GM23338 (cell line): ENCODE results near the gene MRPL52. TPM values are rescaled to one million over a fixed set of nuclear protein-coding genes. Genes with fewer than 3 reads are reported as not detected.

Experiments
- ATAC-seq: fragments of 200-7000 bp; cut with Tn5 transposase; 3 replicates; pipeline ENCODE4 v1.9.1; 2020
- DNase-seq: peaks from one replicate; pipeline ENCODE4 v3.0.0-alpha.2; 2015; ENCODE audit warnings: low spot score
- H2AFZ ChIP-seq: fragments of 200-600 bp; sonication (generic); 2 replicates; pipeline ENCODE4 v1.8.0; 2016; ENCODE audit warnings: antibody characterized with exemption, mild to moderate bottlenecking, moderate library complexity
- H3F3A ChIP-seq: fragments of 200-600 bp; sonication (generic); replicated peaks from 2 replicates; pipeline ENCODE4 v1.8.0; 2017; ENCODE audit warnings: antibody characterized with exemption, mixed run types, low read depth
- H3K27ac ChIP-seq: fragments of 200-600 bp; sonication (generic); 2 replicates; pipeline ENCODE4 v1.6.1; 2016; ENCODE audit warnings: low read depth
- H3K27me3 ChIP-seq: fragments of 200-600 bp; sonication (generic); 2 replicates; pipeline ENCODE4 v1.8.0; 2016; ENCODE audit warnings: mild to moderate bottlenecking, mixed run types, moderate library complexity; ENCODE audit not compliant: insufficient read depth
- H3K36me3 ChIP-seq: fragments of 200-600 bp; sonication (generic); 2 replicates; pipeline ENCODE4 v1.8.0; 2016; ENCODE audit warnings: mild to moderate bottlenecking; ENCODE audit not compliant: insufficient read depth
- H3K4me1 ChIP-seq: fragments of 200-600 bp; sonication (generic); 2 replicates; pipeline ENCODE4 v1.8.0; 2016; ENCODE audit warnings: mild to moderate bottlenecking, moderate library complexity; ENCODE audit not compliant: insufficient read depth
- H3K4me2 ChIP-seq: fragments of 200-600 bp; sonication (generic); 2 replicates; pipeline ENCODE4 v1.7.1; 2017; ENCODE audit warnings: mixed run types
- H3K4me3 ChIP-seq: fragments of 200-600 bp; sonication (generic); 2 replicates; pipeline ENCODE4 v1.6.1; 2016; ENCODE audit warnings: mixed run types
- H3K79me2 ChIP-seq: fragments of 200-600 bp; sonication (generic); replicated peaks from 2 replicates; pipeline ENCODE4 v1.8.0; 2017; ENCODE audit warnings: mild to moderate bottlenecking; ENCODE audit not compliant: insufficient read depth
- H3K9me2 ChIP-seq: fragments of 200-600 bp; sonication (generic); 2 replicates; pipeline ENCODE4 v1.8.0; 2017; ENCODE audit not compliant: insufficient read depth
- H4K20me1 ChIP-seq: fragments of 200-600 bp; sonication (generic); replicated peaks from 2 replicates; pipeline ENCODE4 v1.8.0; 2017; ENCODE audit warnings: mild to moderate bottlenecking; ENCODE audit not compliant: insufficient read depth
- H3K27ac Mint-ChIP-seq: 2 replicates; pipeline ENCODE4 v1.8.0; 2020; ENCODE audit warnings: inconsistent platforms, mild to moderate bottlenecking, moderate library complexity, mixed read lengths
- H3K27me3 Mint-ChIP-seq: 3 replicates; pipeline ENCODE4 v1.8.0; 2022; ENCODE audit warnings: low read depth, mild to moderate bottlenecking, moderate library complexity, mixed read lengths, inconsistent platforms; ENCODE audit not compliant: insufficient read depth, poor library complexity
- H3K36me3 Mint-ChIP-seq: 3 replicates; pipeline ENCODE4 v1.8.0; 2021; ENCODE audit warnings: low read depth, mild to moderate bottlenecking, inconsistent platforms, moderate library complexity, mixed read lengths
- H3K4me1 Mint-ChIP-seq: 3 replicates; pipeline ENCODE4 v1.8.0; 2020; ENCODE audit warnings: mild to moderate bottlenecking, inconsistent platforms, mixed read lengths
- H3K4me3 Mint-ChIP-seq: 3 replicates; pipeline ENCODE4 v1.8.0; 2021; ENCODE audit warnings: moderate library complexity, mild to moderate bottlenecking, inconsistent platforms, mixed read lengths
- H3K9me3 Mint-ChIP-seq: 3 replicates; pipeline ENCODE4 v1.8.0; 2020; ENCODE audit warnings: moderate library complexity, mild to moderate bottlenecking, inconsistent platforms, mixed read lengths
- CREB1 ChIP-seq: fragments of 250-450 bp; sonication (Bioruptor Pico); IDR thresholded peaks from 2 replicates; pipeline ENCODE4 v1.5.0; 2020; ENCODE audit warnings: low read depth, mild to moderate bottlenecking, moderate library complexity
- CTCF ChIP-seq, 2 experiments: fragments of 200-600 bp in 1 of 2; sonication (generic) in 1 of 2; conservative IDR thresholded peaks; 2 replicates each; pipeline versions ENCODE4 v1.5.1 to v1.6.1; 2016 to 2017; ENCODE audit warnings: antibody characterized with exemption in 2 of 2, low read depth in 2 of 2, mild to moderate bottlenecking in 2 of 2, moderate library complexity in 1 of 2
- ETS1 ChIP-seq: IDR thresholded peaks from 2 replicates; pipeline ENCODE4 v1.6.1; 2016; ENCODE audit warnings: antibody characterized with exemption
- EZH2 ChIP-seq: fragments of 200-600 bp; sonication (generic); IDR thresholded peaks from one replicate; pipeline ENCODE4 v1.8.0; 2017; ENCODE audit warnings: antibody characterized with exemption, mild to moderate bottlenecking, low read depth; ENCODE audit not compliant: unreplicated experiment
- POLR2AphosphoS5 ChIP-seq: IDR thresholded peaks from 2 replicates; pipeline ENCODE4 v1.6.1; 2016; ENCODE audit warnings: antibody characterized with exemption, low read depth
- STAT1 ChIP-seq: IDR thresholded peaks from one replicate; pipeline ENCODE4 v1.6.1; 2016; ENCODE audit warnings: antibody characterized with exemption; ENCODE audit not compliant: unreplicated experiment
- ZNF114 ChIP-seq: fragments of 250-450 bp; sonication (Bioruptor Pico); IDR thresholded peaks from 2 replicates; pipeline ENCODE4 v1.5.0; 2020; ENCODE audit warnings: mild to moderate bottlenecking, moderate library complexity
- ZNF331 ChIP-seq: fragments of 250-450 bp; sonication (Bioruptor Pico); IDR thresholded peaks from 2 replicates; pipeline ENCODE4 v1.5.0; 2020; ENCODE audit warnings: low read depth, mild to moderate bottlenecking, moderate library complexity
- ZNF462 ChIP-seq: fragments of 250-450 bp; sonication (Bioruptor Pico); IDR thresholded peaks from 2 replicates; pipeline ENCODE4 v1.5.0; 2020; ENCODE audit warnings: mild to moderate bottlenecking, moderate library complexity
- polyA plus RNA-seq: library from polyadenylated mRNA; unstranded; fragments of >200 nt; fragmentation: Nextera tagmentation; extraction: Ambion mirVana; gene quantifications from 2 replicates; pipeline ENCODE4 v1.2.1, GENCODE V29; 2016
- total RNA-seq: library from RNA; depleted of rRNA; stranded (reverse); fragments of >200 nt; shearing (Covaris generic); gene quantifications from 2 replicates; pipeline ENCODE4 v1.2.3, GENCODE V29; 2014

The MRPL52 gene
- total and polyA plus RNA-seq, 2 experiments from 2014 or later, result 131 to 617 TPM

- TF ChIP-seq EZH2 (no peak), ZNF462 (CRISPR knock-in tag) (no peak), STAT1 (no peak), ZNF331 (no peak)
Measured at GRCh38 chr14:22871224-22872032, 41.7 kb downstream of the MRPL52 start, which contains the start of gene LRP10 (continued).

GRCh38 chr14:22872033-22872832 is 42.5 kb downstream of the MRPL52 start:
- Histone ChIP-seq H3K9me2 (no peaks in the 10 kb centered on the region), H2AFZ (no peak overlapping the region), H3K27me3 (no peaks in the 10 kb centered on the region), H3K79me2 (no peaks in the 10 kb centered on the region), H3K4me3 (peak overlapping the region; percentile 96), H3K36me3 (no peaks in the 10 kb centered on the region), H3F3A (peaks cover 7% of the 10 kb centered on the region; the same call in 1 of the 2 replicates), H3K27ac (peak overlapping the region; percentile 23; the same call in 1 of the 2 replicates), H3K4me2 (peak overlapping the region; percentile 76), H3K4me1 (peaks cover 19% of the 10 kb centered on the region), H4K20me1 (no peaks in the 10 kb centered on the region)
- H3K4me3 Mint-ChIP-seq, result peak overlapping the region; percentile 89
- H3K4me1 Mint-ChIP-seq, result peaks cover 13% of the 10 kb centered on the region
- H3K9me3 Mint-ChIP-seq, result no peaks in the 10 kb centered on the region
- peak; percentile 97 for DNase-seq
- TF ChIP-seq ZNF114 (0 out of 2 replicates have a peak, but pooled peaks have one; percentile 26), ZNF331 (no peak), CREB1 (CRISPR knock-in tag) (peak; percentile 16; the same call in 1 of the 2 replicates), CTCF (conservative IDR thresholded peaks at IDR 0.05; ENCODE audit: low read depth in 2 of 2) (peak; percentile 97 to 99), ETS1 (0 out of 2 replicates have a peak, but pooled peaks have one; percentile 25), POLR2AphosphoS5 (peak; percentile 76)
- ATAC-seq, result peak; percentile 78
- peak overlapping the region; percentile 84 for H3K27ac Mint-ChIP-seq
- peaks cover 20% of the 10 kb centered on the region for H3K27me3 Mint-ChIP-seq
- peaks cover 16% of the 10 kb centered on the region for H3K36me3 Mint-ChIP-seq
